ENCODE data around the gene CCDC30.
A peak's percentile ranks its signal among the peaks of the same experiment; 100 is the strongest.
"Not testable (repeated sequence)": the region's sequence is repeated elsewhere in the genome, so short reads cannot be mapped to it uniquely, and the experiment has no call there.

The CCDC30 gene

GRCh38 chr1:42453386-42453785 lies 9.7 kb upstream of the CCDC30 start:
- DNase-seq = no peak

GRCh38 chr1:42454403-42454802 lies 8.7 kb upstream of the CCDC30 start:
- DNase-seq = no peak

GRCh38 chr1:42456010-42456753 lies 6.9 kb upstream of the CCDC30 start, which contains the start of the genes PPCS and ZMYND12:
Gene PPCS, plus strand, starts transcription at chr1:42456543. Its CDS starts 23 bp downstream, at chr1:42456566.
Gene ZMYND12, minus strand, starts transcription at chr1:42456022. Its CDS starts 25 bp downstream, at chr1:42455997.
- peak; percentile 89 to 92 for DNase-seq

- peak; percentile 36 to 40 for DNase-seq
Measured at GRCh38 chr1:42456754-42457089, 6.4 kb upstream of the CCDC30 start.

- DNase-seq = no peak
Measured at GRCh38 chr1:42461196-42461595, 1.9 kb upstream of the CCDC30 start.

GRCh38 chr1:42463921-42464320 lies 835 bp downstream of the CCDC30 start:
- DNase-seq = no peak

- no peak for DNase-seq
Measured at GRCh38 chr1:42466030-42466429, 2.9 kb downstream of the CCDC30 start.

- DNase-seq = no peak
Measured at GRCh38 chr1:42469727-42470126, 6.6 kb downstream of the CCDC30 start.

- no peak for DNase-seq
Measured at GRCh38 chr1:42476605-42477004, 13.5 kb downstream of the CCDC30 start.

- not testable (repeated sequence) for DNase-seq
Measured at GRCh38 chr1:42477354-42477753, 14.3 kb downstream of the CCDC30 start.

GRCh38 chr1:42477775-42478174 lies 14.7 kb downstream of the CCDC30 start:
- DNase-seq = no peak

GRCh38 chr1:42479621-42480020 lies 16.5 kb downstream of the CCDC30 start:
- no peak for DNase-seq

- DNase-seq = no peak
Measured at GRCh38 chr1:42480921-42481320, 17.8 kb downstream of the CCDC30 start.

GRCh38 chr1:42482635-42483153 lies 19.6 kb downstream of the CCDC30 start:
- no peak for DNase-seq

GRCh38 chr1:42484382-42484781 lies 21.3 kb downstream of the CCDC30 start:
- DNase-seq = no peak

GRCh38 chr1:42490237-42490636 lies 27.2 kb downstream of the CCDC30 start:
- no peak for DNase-seq

- DNase-seq = not testable (repeated sequence)
Measured at GRCh38 chr1:42502031-42502430, 38.9 kb downstream of the CCDC30 start.

- DNase-seq = no peak
Measured at GRCh38 chr1:42504535-42505128, 41.5 kb downstream of the CCDC30 start.

GRCh38 chr1:42506576-42506975 lies 43.5 kb downstream of the CCDC30 start:
- no peak for DNase-seq

- DNase-seq = not testable (repeated sequence)
Measured at GRCh38 chr1:42511581-42512155, 48.6 kb downstream of the CCDC30 start.

GRCh38 chr1:42518908-42519307 lies 55.8 kb downstream of the CCDC30 start:
- no peak for DNase-seq

- DNase-seq = no peak
Measured at GRCh38 chr1:42523171-42523570, 60.1 kb downstream of the CCDC30 start.

GRCh38 chr1:42524330-42524729 lies 61.2 kb downstream of the CCDC30 start:
- no peak for DNase-seq

- no peak for DNase-seq
Measured at GRCh38 chr1:42529724-42530181, 66.7 kb downstream of the CCDC30 start.

All from activated CD4-positive, alpha-beta T cell treated with anti-CD3 and anti-CD28 coated beads, Interleukin-2, amount 50 U/mL, for 4 hours (primary cell).